PC-9 (cell line): ENCODE results near the gene DOK5.

Experiments used
- CTCF ChIP-seq: fragments of 200-600 bp; sonication (generic); conservative IDR thresholded peaks from 2 replicates; pipeline ENCODE4 v1.6.1; 2017; ENCODE audit warnings: mixed run types, antibody characterized with exemption, mild to moderate bottlenecking, moderate library complexity
- EZH2 ChIP-seq: fragments of 200-600 bp; sonication (generic); IDR thresholded peaks from 2 replicates; pipeline ENCODE4 v1.8.0; 2017; ENCODE audit warnings: antibody characterized with exemption, low read depth

- no peak for TF ChIP-seq CTCF
- TF ChIP-seq EZH2, result no peak
Observed at GRCh38 chr20:54525916-54526590, 50.7 kb downstream of the DOK5 start.
